Stimulated activated CD4-positive, alpha-beta T cell treated with anti-CD3 and anti-CD28 coated beads, Interleukin-1b, Interleukin-23, amount 100 ng/mL, for 1 hour (primary cell): Measurements from ENCODE around the gene MPDU1.
A peak's percentile ranks its signal among the peaks of the same experiment; 100 is the strongest.

Experiments
- DNase-seq, 2 donors: peaks; one replicate each; pipeline ENCODE4 v3.0.0-alpha.2; 2020; ENCODE audit warnings: low read depth in 2 of 2

Gene MPDU1

GRCh38 chr17:7583253-7584109 lies at the start of gene MPDU1:
Gene MPDU1 (plus strand): TSS chr17:7583852. CDS start chr17:7583863, 11 bp downstream.
- DNase-seq: peak; percentile 84

GRCh38 chr17:7538050-7538449 lies 45.6 kb upstream of the MPDU1 start:
- DNase-seq: no peak

- no peak for DNase-seq
Measured at GRCh38 chr17:7538891-7539545, 44.6 kb upstream of the MPDU1 start.

GRCh38 chr17:7541074-7541621 lies 42.5 kb upstream of the MPDU1 start:
- no peak for DNase-seq

- no peak for DNase-seq
Measured at GRCh38 chr17:7544911-7545310, 38.7 kb upstream of the MPDU1 start.

GRCh38 chr17:7548585-7549400 lies 34.9 kb upstream of the MPDU1 start, which contains the start of gene TNFSF12:
Gene TNFSF12 (plus strand): TSS chr17:7549058. CDS start chr17:7549154, 96 bp downstream.
- peak in 1 of 2 donors; percentile 29 for DNase-seq

- DNase-seq: peak in 1 of 2 donors; percentile 23
Measured at GRCh38 chr17:7549401-7550055, 34.1 kb upstream of the MPDU1 start.

- no peak for DNase-seq
Measured at GRCh38 chr17:7550344-7550743, 33.3 kb upstream of the MPDU1 start.

GRCh38 chr17:7551396-7551795 lies 32.3 kb upstream of the MPDU1 start:
- DNase-seq: no peak

GRCh38 chr17:7552621-7553051 lies 31.0 kb upstream of the MPDU1 start:
- no peak for DNase-seq

GRCh38 chr17:7553356-7553755 lies 30.3 kb upstream of the MPDU1 start:
- DNase-seq: no peak

- no peak for DNase-seq
Measured at GRCh38 chr17:7555320-7555948, 28.2 kb upstream of the MPDU1 start.

- DNase-seq: no peak
Measured at GRCh38 chr17:7556627-7557026, 27.0 kb upstream of the MPDU1 start.

- DNase-seq: no peak
Measured at GRCh38 chr17:7557147-7557764, 26.4 kb upstream of the MPDU1 start.

- no peak for DNase-seq
Measured at GRCh38 chr17:7557775-7558543, 25.7 kb upstream of the MPDU1 start.

GRCh38 chr17:7558544-7559319 lies 24.9 kb upstream of the MPDU1 start, which contains the start of gene TNFSF13:
Gene TNFSF13 (plus strand): TSS chr17:7558750. CDS start chr17:7559040, 290 bp downstream.
- DNase-seq: no peak

- DNase-seq: no peak
Measured at GRCh38 chr17:7559320-7560171, 24.1 kb upstream of the MPDU1 start.
